NCI-H774 (cell line): Measurements from ENCODE around the gene SWI5.
"Not testable (repeated sequence)": the region's sequence is repeated elsewhere in the genome, so short reads cannot be mapped to it uniquely, and the experiment has no call there.

ENCODE experiments used
- DNase-seq: peaks from one replicate; lab custom pipeline; 2025; lab: John Stamatoyannopoulos, UW

Gene SWI5

GRCh38 chr9:128276008-128276573 lies at the start of gene SWI5:
TSS of gene SWI5 (plus strand) at chr9:128276276.
- DNase-seq, result peak; percentile 99

GRCh38 chr9:128226412-128226801 lies 49.7 kb upstream of the SWI5 start:
- no peak for DNase-seq

- DNase-seq, result not testable (repeated sequence)
These were observed 45.2 kb upstream of the SWI5 start for GRCh38 chr9:128230897-128231296.

- DNase-seq, result no peak
These were observed 44.2 kb upstream of the SWI5 start for GRCh38 chr9:128231638-128232527.

- DNase-seq, result no peak
These were observed 43.3 kb upstream of the SWI5 start for GRCh38 chr9:128232528-128233428.

GRCh38 chr9:128233817-128234406 lies 42.2 kb upstream of the SWI5 start:
- no peak for DNase-seq

GRCh38 chr9:128242124-128242523 lies 34.0 kb upstream of the SWI5 start:
- no peak for DNase-seq

GRCh38 chr9:128242828-128243214 lies 33.3 kb upstream of the SWI5 start:
- no peak for DNase-seq

GRCh38 chr9:128243215-128244018 lies 32.7 kb upstream of the SWI5 start:
- no peak for DNase-seq

GRCh38 chr9:128244091-128244836 lies 31.8 kb upstream of the SWI5 start:
- no peak for DNase-seq

GRCh38 chr9:128244837-128245231 lies 31.2 kb upstream of the SWI5 start:
- DNase-seq, result no peak

GRCh38 chr9:128245421-128246151 lies 30.5 kb upstream of the SWI5 start:
- no peak for DNase-seq

- DNase-seq, result no peak
These were observed 29.6 kb upstream of the SWI5 start for GRCh38 chr9:128246471-128246870.

GRCh38 chr9:128247226-128247803 lies 28.8 kb upstream of the SWI5 start:
- DNase-seq, result no peak

GRCh38 chr9:128249558-128249907 lies 26.5 kb upstream of the SWI5 start:
- no peak for DNase-seq

- no peak for DNase-seq
These were observed 25.9 kb upstream of the SWI5 start for GRCh38 chr9:128249908-128250838.

GRCh38 chr9:128250839-128251731 lies 25.0 kb upstream of the SWI5 start:
- no peak for DNase-seq

- DNase-seq, result no peak
These were observed 24.4 kb upstream of the SWI5 start for GRCh38 chr9:128251732-128252100.
